H9 (cell line): ENCODE data around the gene DAPK1. TPM values are rescaled to one million over a fixed set of nuclear protein-coding genes. Genes with fewer than 3 reads are reported as not detected.

Source experiments
- DNase-seq: peaks from one replicate; pipeline ENCODE4 v3.0.0-alpha.2; 2017
- H2AFZ ChIP-seq: one replicate; pipeline ENCODE4 v1.6.1; 2013; ENCODE audit warnings: mild to moderate bottlenecking, low read length, control low read depth, moderate library complexity
- H2AK5ac ChIP-seq: 2 replicates; pipeline ENCODE4 v1.6.1; 2013; ENCODE audit warnings: low read length, control low read depth, mixed read lengths; ENCODE audit not compliant: insufficient read length
- H2BK120ac ChIP-seq: one replicate; pipeline ENCODE4 v1.6.1; 2013; ENCODE audit warnings: low read depth, mild to moderate bottlenecking, low read length, control low read depth, inconsistent platforms; ENCODE audit not compliant: poor library complexity, severe bottlenecking
- H2BK12ac ChIP-seq: 2 replicates; pipeline ENCODE4 v1.6.1; 2013; ENCODE audit warnings: low read length, control low read depth, mixed read lengths, low read depth; ENCODE audit not compliant: insufficient read length
- H2BK15ac ChIP-seq: 2 replicates; pipeline ENCODE4 v1.6.1; 2013; ENCODE audit warnings: low read depth, low read length, control low read depth
- H2BK20ac ChIP-seq: one replicate; pipeline ENCODE4 v1.6.1; 2013; ENCODE audit warnings: low read depth, mild to moderate bottlenecking, low read length, control low read depth, inconsistent platforms; ENCODE audit not compliant: poor library complexity, severe bottlenecking
- H2BK5ac ChIP-seq: 2 replicates; pipeline ENCODE4 v1.6.1; 2013; ENCODE audit warnings: low read length, control low read depth, mixed read lengths; ENCODE audit not compliant: insufficient read length
- H3K14ac ChIP-seq: 2 replicates; pipeline ENCODE4 v1.6.1; 2013; ENCODE audit warnings: low read length, control low read depth; ENCODE audit not compliant: insufficient read depth
- H3K18ac ChIP-seq: 2 replicates; pipeline ENCODE4 v1.6.1; 2013; ENCODE audit warnings: low read depth, mild to moderate bottlenecking, mixed read lengths, low read length, control low read depth; ENCODE audit not compliant: insufficient read length
- H3K23ac ChIP-seq: 2 replicates; pipeline ENCODE4 v1.6.1; 2013; ENCODE audit warnings: low read length, control low read depth, mixed read lengths, low read depth; ENCODE audit not compliant: insufficient read length
- H3K23me2 ChIP-seq: 2 replicates; pipeline ENCODE4 v1.6.1; 2013; ENCODE audit warnings: low read depth, mild to moderate bottlenecking, mixed read lengths, low read length, control low read depth; ENCODE audit not compliant: insufficient read length, poor library complexity, severe bottlenecking
- H3K27ac ChIP-seq: 2 replicates; pipeline ENCODE4 v1.5.1; 2013; ENCODE audit warnings: low read length, control low read depth, mixed read lengths, low read depth; ENCODE audit not compliant: insufficient read length
- H3K27me3 ChIP-seq: 2 replicates; pipeline ENCODE4 v1.6.1; 2013; ENCODE audit warnings: low read length, control low read depth, inconsistent platforms; ENCODE audit not compliant: insufficient read depth
- H3K4ac ChIP-seq: 2 replicates; pipeline ENCODE4 v1.6.1; 2013; ENCODE audit warnings: low read depth, mild to moderate bottlenecking, control low read depth, inconsistent platforms, low read length, moderate library complexity
- H3K4me1 ChIP-seq: 2 replicates; pipeline ENCODE4 v1.6.1; 2013; ENCODE audit warnings: low read length, control low read depth, inconsistent platforms; ENCODE audit not compliant: insufficient read depth
- H3K4me2 ChIP-seq: 2 replicates; pipeline ENCODE4 v1.6.1; 2013; ENCODE audit warnings: low read length, control low read depth, mixed read lengths; ENCODE audit not compliant: insufficient read length, insufficient read depth
- H3K56ac ChIP-seq: 2 replicates; pipeline ENCODE4 v1.6.1; 2013; ENCODE audit warnings: low read depth, mild to moderate bottlenecking, mixed read lengths, low read length, control low read depth; ENCODE audit not compliant: insufficient read length
- H3K79me1 ChIP-seq: 2 replicates; pipeline ENCODE4 v1.6.1; 2013; ENCODE audit warnings: low read depth, mild to moderate bottlenecking, moderate library complexity, low read length, control low read depth, inconsistent platforms; ENCODE audit not compliant: insufficient read depth, poor library complexity, severe bottlenecking
- H3K79me2 ChIP-seq: 2 replicates; pipeline ENCODE4 v1.6.1; 2013; ENCODE audit warnings: low read length, control low read depth, inconsistent platforms; ENCODE audit not compliant: insufficient read depth
- H3K9ac ChIP-seq: 2 replicates; pipeline ENCODE4 v1.6.1; 2013; ENCODE audit warnings: low read length, control low read depth, mixed read lengths; ENCODE audit not compliant: insufficient read length; ENCODE audit errors: extremely low read depth
- H3K9me3 ChIP-seq: one replicate; pipeline ENCODE4 v1.6.1; 2013; ENCODE audit warnings: low read depth, low read length, inconsistent platforms; ENCODE audit not compliant: control insufficient read depth
- H3T11ph ChIP-seq: one replicate; pipeline ENCODE4 v1.6.1; 2013; ENCODE audit warnings: mild to moderate bottlenecking, low read length, control low read depth, inconsistent platforms
- H4K20me1 ChIP-seq: one replicate; pipeline ENCODE4 v1.6.1; 2013; ENCODE audit not compliant: control insufficient read depth, insufficient read length, insufficient read depth
- H4K5ac ChIP-seq: 2 replicates; pipeline ENCODE4 v1.6.1; 2013; ENCODE audit warnings: low read depth, mild to moderate bottlenecking, mixed read lengths, low read length, control low read depth; ENCODE audit not compliant: insufficient read length
- H4K8ac ChIP-seq: replicated peaks from 2 replicates; pipeline ENCODE4 v1.6.1; 2013; ENCODE audit warnings: low read length, control low read depth, mixed read lengths, low read depth; ENCODE audit not compliant: insufficient read length
- H4K91ac ChIP-seq: 2 replicates; pipeline ENCODE4 v1.6.1; 2013; ENCODE audit warnings: low read depth, mild to moderate bottlenecking, moderate library complexity, mixed read lengths, low read length, control low read depth; ENCODE audit not compliant: insufficient read length
- H3K27ac Mint-ChIP-seq, 3 experiments: 2 replicates in 2 of 3; 3 replicates in 1 of 3; pipeline ENCODE4 v1.8.0; 2020 to 2021; ENCODE audit warnings: mixed read lengths in 3 of 3, mild to moderate bottlenecking in 1 of 3, moderate library complexity in 1 of 3
- H3K27me3 Mint-ChIP-seq: 2 replicates; pipeline ENCODE4 v1.8.0; 2021; ENCODE audit warnings: low read depth, mild to moderate bottlenecking, moderate library complexity, mixed read lengths
- H3K36me3 Mint-ChIP-seq, 3 experiments: 2 replicates in 2 of 3; 3 replicates in 1 of 3; pipeline ENCODE4 v1.8.0; 2020 to 2021; ENCODE audit warnings: low read depth in 3 of 3, mixed read lengths in 3 of 3; ENCODE audit not compliant: insufficient read depth in 1 of 3
- H3K4me1 Mint-ChIP-seq, 2 experiments: 2 replicates each; pipeline ENCODE4 v1.8.0; 2020; ENCODE audit warnings: mixed read lengths in 2 of 2
- H3K4me3 Mint-ChIP-seq, 2 experiments: 2 replicates in 1 of 2; 3 replicates in 1 of 2; pipeline ENCODE4 v1.8.0; 2020 to 2021; ENCODE audit warnings: mild to moderate bottlenecking in 2 of 2, mixed read lengths in 2 of 2, moderate library complexity in 1 of 2
- H3K9me3 Mint-ChIP-seq, 2 experiments: 2 replicates in 1 of 2; 3 replicates in 1 of 2; pipeline ENCODE4 v1.8.0; 2020; ENCODE audit warnings: mild to moderate bottlenecking in 2 of 2, mixed read lengths in 2 of 2, moderate library complexity in 1 of 2
- WGBS: extraction: QIAGEN DNeasy Blood & Tissue Kit; methylation state at CpG from one replicate; pipeline ENCODE4 v1.1.7; 2013; ENCODE audit warnings: missing lambda C conversion rate, low lambda C conversion rate, mixed read lengths; ENCODE audit not compliant: insufficient read length; ENCODE audit errors: extremely low coverage; 5-methylcytosine and 5-hydroxymethylcytosine counted together
- total RNA-seq: library from RNA; stranded (reverse); gene quantifications from 2 replicates; pipeline ENCODE4 v1.2.1, GENCODE V29; 2021
- TF ChIP-seq, protein P1 (sequence below): fragments of 200-600 bp; sonication (generic); conservative IDR thresholded peaks from 3 replicates; pipeline ENCODE4 v1.8.0; 2021; ENCODE audit warnings: antibody characterized with exemption, mild to moderate bottlenecking

Gene DAPK1
- total RNA-seq, 1 experiment from 2014 or later, result 79.4 TPM

- H3K27ac Mint-ChIP-seq, result peak overlapping the region; percentile 46 to 88 (median 65); a peak in 6 of 7 replicates
- Histone ChIP-seq H3K79me1 (no peaks in the 10 kb centered on the region), H2BK20ac (no peak overlapping the region), H2BK15ac (no peak overlapping the region), H3K4ac (no peak overlapping the region), H3K14ac (no peak overlapping the region), H3K18ac (no peak overlapping the region), H4K8ac (no peak overlapping the region), H3K27ac (peak overlapping the region; percentile 20), H3K4me2 (no peak overlapping the region), H4K20me1 (no peaks in the 10 kb centered on the region), H3K27me3 (no peaks in the 10 kb centered on the region), H2BK120ac (no peak overlapping the region), H4K91ac (no peak overlapping the region), H2BK5ac (no peak overlapping the region), H3K23ac (no peak overlapping the region), H3K9me3 (no peaks in the 10 kb centered on the region), H4K5ac (no peak overlapping the region), H3T11ph (no peak overlapping the region), H2AFZ (no peak overlapping the region), H3K79me2 (no peaks in the 10 kb centered on the region), H3K4me1 (peaks cover 6% of the 10 kb centered on the region; the same call in 1 of the 2 replicates), H3K23me2 (no peaks in the 10 kb centered on the region), H2AK5ac (no peak overlapping the region), H2BK12ac (no peak overlapping the region), H3K9ac (no peak overlapping the region), H3K56ac (no peak overlapping the region)
- H3K9me3 Mint-ChIP-seq, result no peaks in the 10 kb centered on the region
- no CpG with 5 or more reads among the region's 9 CpGs for WGBS
- TF ChIP-seq, protein P1, sequence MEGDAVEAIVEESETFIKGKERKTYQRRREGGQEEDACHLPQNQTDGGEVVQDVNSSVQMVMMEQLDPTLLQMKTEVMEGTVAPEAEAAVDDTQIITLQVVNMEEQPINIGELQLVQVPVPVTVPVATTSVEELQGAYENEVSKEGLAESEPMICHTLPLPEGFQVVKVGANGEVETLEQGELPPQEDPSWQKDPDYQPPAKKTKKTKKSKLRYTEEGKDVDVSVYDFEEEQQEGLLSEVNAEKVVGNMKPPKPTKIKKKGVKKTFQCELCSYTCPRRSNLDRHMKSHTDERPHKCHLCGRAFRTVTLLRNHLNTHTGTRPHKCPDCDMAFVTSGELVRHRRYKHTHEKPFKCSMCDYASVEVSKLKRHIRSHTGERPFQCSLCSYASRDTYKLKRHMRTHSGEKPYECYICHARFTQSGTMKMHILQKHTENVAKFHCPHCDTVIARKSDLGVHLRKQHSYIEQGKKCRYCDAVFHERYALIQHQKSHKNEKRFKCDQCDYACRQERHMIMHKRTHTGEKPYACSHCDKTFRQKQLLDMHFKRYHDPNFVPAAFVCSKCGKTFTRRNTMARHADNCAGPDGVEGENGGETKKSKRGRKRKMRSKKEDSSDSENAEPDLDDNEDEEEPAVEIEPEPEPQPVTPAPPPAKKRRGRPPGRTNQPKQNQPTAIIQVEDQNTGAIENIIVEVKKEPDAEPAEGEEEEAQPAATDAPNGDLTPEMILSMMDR, result no peak
- DNase-seq, result peak; percentile 31
- H3K4me1 Mint-ChIP-seq, result peaks cover 15 to 19% of the 10 kb centered on the region in 2 experiments
- peaks cover 51 to 73% (median 72%) of the 10 kb centered on the region in 3 experiments for H3K36me3 Mint-ChIP-seq
- H3K27me3 Mint-ChIP-seq, result no peaks in the 10 kb centered on the region
- no peak overlapping the region for H3K4me3 Mint-ChIP-seq
These were observed 146.3 kb downstream of the DAPK1 start for GRCh38 chr9:87643778-87644570.
